Activated CD4-positive, alpha-beta T cell treated with anti-CD3 and anti-CD28 coated beads for 4 hours (primary cell): ENCODE measurements around the gene CD8A.
A peak's percentile ranks its signal among the peaks of the same experiment; 100 is the strongest.
"Not testable (repeated sequence)": the region's sequence is repeated elsewhere in the genome, so short reads cannot be mapped to it uniquely, and the experiment has no call there.

Source experiments
- DNase-seq, 2 donors: peaks; one replicate each; pipeline ENCODE4 v3.0.0-alpha.2; 2020

Gene CD8A

DNA sequence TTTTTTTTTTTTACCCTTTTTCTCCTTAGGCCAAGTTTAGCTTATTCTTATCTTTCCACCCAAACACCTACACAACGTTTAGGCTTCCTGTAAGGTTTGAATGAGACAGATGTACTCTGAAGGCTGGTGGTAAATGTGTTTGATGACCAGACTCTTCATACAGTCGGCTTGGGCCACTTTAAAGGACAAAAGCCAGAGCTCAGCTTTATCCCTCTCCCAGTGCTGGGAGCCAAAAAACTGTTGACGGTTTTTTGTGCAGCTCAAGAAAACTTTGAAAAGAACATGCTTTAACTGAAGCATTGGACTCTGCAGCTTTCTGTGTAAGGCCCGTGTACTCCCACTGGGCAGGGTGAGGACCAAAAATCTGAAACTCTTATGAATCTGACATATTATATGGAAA lies 15.4 kb downstream of the CD8A start:
- DNase-seq = no peak

GRCh38 chr2:86774862-86775261 lies 15.9 kb downstream of the CD8A start:
- no peak for DNase-seq

GRCh38 chr2:86772611-86773010 lies 18.1 kb downstream of the CD8A start:
- DNase-seq = no peak

- DNase-seq = no peak
Observed at GRCh38 chr2:86770816-86771301, 19.9 kb downstream of the CD8A start.

GRCh38 chr2:86769838-86770237 lies 20.9 kb downstream of the CD8A start:
- no peak for DNase-seq

- no peak for DNase-seq
Observed at GRCh38 chr2:86768189-86768949, 22.3 kb downstream of the CD8A start.

DNA sequence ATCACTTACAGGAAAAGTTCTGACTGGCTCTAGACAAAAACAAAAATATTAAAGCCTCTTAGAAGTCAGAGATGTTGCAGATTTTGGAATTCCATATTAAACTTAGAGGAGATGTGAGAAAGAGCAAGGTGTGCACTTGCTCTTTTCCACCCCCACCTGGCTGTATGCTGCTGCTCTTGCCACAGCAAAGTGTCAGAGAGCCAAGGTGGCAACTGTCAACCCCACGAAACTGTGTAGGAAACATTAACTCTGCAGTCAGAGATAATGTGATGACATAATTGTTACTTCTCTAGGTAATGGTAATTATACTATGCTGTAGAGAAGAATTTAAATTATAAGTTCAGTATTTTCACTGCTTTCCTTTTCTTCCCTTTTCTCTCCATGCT lies 25.4 kb downstream of the CD8A start:
- no peak for DNase-seq

GRCh38 chr2:86764661-86765309 lies 25.9 kb downstream of the CD8A start:
- DNase-seq = peak in 1 of 2 donors; percentile 28

DNA sequence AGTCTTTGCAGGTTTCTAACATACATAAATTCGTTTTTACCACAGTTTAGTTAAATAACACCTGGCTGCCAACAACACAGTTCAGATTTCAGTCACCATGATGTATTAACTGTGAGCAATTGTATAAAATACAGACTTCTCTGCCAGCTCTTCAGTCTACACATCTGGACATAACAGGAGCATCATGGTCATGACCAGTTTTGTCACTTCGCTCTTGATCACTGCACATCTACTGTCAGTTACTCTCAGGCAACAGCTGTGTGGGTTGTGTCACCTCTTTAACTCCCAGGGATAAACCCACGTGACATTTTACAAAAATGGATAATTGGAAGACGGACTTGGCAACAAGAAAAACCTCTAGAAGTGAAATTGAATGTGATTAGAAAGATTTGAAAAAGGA lies 30.3 kb downstream of the CD8A start:
- DNase-seq = no peak

GRCh38 chr2:86758405-86758804 lies 32.3 kb downstream of the CD8A start:
- no peak for DNase-seq

GRCh38 chr2:86753606-86754005 lies 37.1 kb downstream of the CD8A start:
- DNase-seq = no peak

DNA sequence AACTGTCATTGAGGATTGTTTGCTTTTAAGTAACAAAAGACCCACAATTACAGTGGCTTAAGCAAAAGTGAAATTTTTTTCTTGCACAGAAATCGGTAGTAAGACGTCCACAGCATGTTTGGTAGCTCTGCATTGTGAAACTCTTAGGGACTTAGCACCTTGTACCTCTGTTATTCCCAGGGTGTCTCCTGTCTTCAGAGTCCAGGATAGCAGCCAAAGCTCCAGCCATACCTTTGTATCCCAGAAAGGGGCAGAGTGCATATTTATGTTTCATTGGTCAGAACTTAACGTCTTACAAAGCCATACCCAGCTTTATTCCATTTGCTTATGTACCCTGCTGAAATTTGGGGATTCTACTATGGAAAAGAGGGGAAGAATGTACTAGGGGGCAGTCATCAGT lies 37.8 kb downstream of the CD8A start:
- no peak for DNase-seq

DNA sequence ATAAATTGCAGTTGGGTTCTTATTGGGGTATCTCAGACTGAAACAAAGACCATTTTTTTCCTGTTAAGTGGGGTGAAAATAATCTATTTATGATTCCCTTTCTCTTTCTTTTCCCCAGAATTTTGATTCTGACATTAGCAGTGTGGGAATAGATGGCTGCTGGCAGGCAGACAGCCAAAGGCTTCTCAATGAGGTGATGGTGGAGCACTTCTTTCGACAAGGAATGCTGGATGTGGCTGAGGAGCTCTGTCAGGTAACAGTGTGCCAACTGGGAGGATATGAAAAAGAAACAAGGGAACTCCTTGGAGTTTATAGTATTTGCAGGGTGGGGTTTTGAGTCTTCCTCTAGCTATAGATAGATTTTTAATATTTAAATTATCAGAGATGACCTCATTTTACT lies 38.9 kb downstream of the CD8A start:
- no peak for DNase-seq

- no peak for DNase-seq
Observed at GRCh38 chr2:86750240-86750839, 40.4 kb downstream of the CD8A start.

GRCh38 chr2:86747711-86748639 lies 42.7 kb downstream of the CD8A start:
- no peak for DNase-seq

DNA sequence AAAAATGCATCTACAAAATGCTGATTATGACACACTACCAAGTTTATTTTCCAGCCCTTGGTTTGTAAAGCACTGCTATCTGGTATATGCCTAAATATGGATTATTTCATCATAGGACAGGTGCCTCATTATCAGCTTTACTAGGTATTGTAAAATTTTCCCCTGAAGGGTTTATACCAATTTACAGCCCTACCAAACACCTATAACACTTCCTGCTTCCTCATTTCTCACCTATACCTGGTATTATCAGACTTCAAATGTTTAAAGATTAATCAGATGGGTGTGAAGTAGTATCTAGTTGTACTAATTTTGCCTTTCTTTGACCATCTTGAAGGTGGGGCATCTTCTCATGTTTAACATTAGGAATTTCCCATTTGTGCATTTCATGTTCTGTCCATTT lies 43.8 kb downstream of the CD8A start:
- DNase-seq = no peak

DNA sequence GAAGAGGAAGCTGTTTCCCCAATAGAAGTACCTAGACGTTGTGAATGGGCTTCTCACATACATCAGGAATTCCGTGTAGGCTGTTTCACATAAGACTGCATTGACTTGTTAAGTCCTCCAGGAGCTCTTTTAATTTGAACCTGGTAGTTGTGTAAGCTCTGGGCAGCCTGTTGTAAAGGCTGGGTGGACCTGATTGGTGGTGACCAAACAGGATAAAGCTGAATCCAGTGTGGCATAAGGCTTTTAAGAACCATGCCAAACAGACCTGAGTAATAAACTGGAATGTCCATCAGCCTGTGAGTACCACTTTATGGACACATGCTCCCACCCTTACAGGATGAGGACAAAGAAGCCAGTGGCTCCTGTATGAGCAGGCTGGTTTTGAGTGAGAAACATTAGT lies 46.6 kb downstream of the CD8A start:
- DNase-seq = no peak

DNA sequence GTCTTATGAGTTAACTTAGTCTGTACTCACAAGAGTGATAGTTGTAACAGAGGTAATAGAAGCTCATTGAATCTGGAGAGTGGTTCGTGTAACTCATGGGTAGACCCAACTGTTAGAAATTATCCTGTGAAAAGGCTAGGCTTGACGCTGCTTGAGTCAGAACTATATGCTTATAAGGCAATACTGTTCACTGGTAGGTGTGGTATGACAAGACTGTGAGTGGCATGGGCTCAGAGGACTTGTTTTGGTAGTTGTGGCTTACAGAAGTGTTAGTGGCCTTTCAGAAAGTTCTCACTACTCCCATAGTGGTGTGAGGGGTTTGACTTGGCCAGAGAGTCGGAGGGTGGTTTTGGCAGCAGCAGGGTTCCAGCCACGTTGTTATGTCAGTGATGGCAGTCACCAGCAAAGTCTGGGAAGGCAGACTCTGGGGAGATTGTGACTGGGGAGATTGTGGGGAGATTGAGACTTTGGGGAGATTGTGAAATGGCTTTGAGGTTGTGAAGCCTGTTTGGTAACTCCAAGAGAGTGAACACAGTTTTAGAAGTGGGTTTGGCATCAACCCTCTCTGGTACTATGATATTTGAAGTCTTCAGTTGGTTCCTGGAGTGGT lies 48.7 kb downstream of the CD8A start:
- not testable (repeated sequence) for DNase-seq

DNA sequence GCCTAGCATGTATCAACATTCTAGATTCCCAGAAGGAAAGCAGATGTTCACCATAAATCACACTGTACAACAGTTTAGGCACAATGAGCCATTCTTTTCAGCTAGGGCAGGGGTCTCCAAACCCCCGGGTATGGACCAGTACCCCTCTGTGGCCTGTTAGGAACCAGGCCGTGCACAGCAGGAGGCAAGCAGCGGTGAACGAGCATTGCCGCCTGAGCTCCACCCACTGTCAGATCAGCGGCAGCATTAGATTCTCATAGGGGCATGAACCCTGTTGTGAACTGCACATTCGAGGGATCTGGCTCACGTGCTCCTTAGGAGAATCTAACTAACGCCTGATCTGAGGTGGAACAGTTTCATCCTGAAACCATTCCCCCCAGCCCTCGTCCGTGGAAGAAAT lies 50.8 kb downstream of the CD8A start:
- not testable (repeated sequence) for DNase-seq

DNA sequence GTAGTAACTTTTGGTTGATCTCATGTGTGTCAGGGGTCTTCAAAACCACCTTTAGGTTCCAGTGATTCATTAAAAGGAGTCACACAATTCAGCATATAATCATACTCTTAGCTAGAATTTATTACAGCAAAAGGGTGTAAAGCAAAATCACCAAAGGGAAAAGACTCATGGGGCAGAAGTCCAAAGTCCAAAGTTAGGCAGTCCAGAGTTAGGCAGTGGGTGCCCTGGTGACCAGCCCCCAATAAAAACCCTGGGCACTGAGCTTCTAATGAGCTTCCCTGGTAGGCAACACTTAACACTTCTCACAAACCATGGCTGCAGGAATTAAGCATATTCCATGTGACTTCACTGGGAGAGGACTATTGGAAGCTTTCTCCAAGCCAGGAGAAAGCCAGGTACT lies 51.2 kb downstream of the CD8A start:
- DNase-seq = not testable (repeated sequence)

DNA sequence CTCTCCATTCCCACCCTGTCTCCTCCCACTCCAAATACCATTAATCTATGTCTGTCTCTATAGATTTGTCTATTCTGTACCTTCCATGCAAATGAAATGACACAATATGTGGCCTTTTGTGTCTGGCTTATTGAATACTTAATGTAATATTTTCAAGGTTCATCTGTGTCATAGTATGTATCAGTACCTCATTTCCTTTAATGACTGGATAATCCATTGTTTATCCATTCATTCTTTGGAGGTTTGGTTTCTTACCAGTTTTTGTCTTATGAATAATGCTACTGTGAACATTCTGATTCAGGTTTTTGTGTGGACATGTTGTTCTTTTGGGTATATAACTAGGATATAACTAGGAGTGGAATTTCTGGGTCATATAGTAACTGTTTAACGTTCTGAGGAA lies 55.8 kb downstream of the CD8A start:
- not testable (repeated sequence) for DNase-seq
